NCI-H2081 (cell line): ENCODE results near the gene BFSP2.
"Not testable (repeated sequence)": the region's sequence is repeated elsewhere in the genome, so short reads cannot be mapped to it uniquely, and the experiment has no call there.

ENCODE experiments used
- DNase-seq, 2 experiments: peaks; one replicate each; lab custom pipeline; 2025; lab: John Stamatoyannopoulos, UW

The BFSP2 gene

DNA sequence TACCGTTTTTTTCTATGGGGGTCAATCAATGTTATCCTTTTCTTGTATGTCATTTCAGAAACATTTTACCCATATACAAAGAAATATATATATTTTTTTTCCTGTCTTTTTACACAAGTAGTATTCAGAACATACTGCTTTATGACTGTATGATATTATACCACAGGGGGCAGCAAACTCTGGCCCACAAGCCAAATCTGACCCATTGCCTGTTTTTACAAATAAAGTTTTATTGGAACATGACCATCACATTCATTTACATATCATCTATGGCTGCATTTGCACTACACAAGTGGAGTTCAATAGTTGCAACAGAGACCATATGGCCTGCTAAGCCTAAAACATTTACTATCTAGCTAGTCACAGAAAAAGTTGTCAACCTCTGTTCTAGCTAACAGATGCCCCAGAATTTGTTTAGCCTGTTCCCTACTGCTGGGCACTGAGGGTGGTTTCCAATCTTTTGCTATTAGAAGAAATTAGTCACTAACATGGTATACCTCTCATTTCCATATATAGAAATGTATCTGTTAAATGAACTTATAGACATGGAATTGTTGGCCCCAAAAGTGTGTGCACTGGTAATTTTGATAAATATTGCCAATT, 57.7 kb downstream of the BFSP2 start:
- DNase-seq, result no peak

GRCh38 chr3:133459400-133459799, 59.5 kb downstream of the BFSP2 start:
- no peak for DNase-seq

- no peak for DNase-seq
Measured at GRCh38 chr3:133460809-133461208, 61.0 kb downstream of the BFSP2 start.

- DNase-seq, result no peak
Measured at GRCh38 chr3:133461291-133461690, 61.4 kb downstream of the BFSP2 start.

DNA sequence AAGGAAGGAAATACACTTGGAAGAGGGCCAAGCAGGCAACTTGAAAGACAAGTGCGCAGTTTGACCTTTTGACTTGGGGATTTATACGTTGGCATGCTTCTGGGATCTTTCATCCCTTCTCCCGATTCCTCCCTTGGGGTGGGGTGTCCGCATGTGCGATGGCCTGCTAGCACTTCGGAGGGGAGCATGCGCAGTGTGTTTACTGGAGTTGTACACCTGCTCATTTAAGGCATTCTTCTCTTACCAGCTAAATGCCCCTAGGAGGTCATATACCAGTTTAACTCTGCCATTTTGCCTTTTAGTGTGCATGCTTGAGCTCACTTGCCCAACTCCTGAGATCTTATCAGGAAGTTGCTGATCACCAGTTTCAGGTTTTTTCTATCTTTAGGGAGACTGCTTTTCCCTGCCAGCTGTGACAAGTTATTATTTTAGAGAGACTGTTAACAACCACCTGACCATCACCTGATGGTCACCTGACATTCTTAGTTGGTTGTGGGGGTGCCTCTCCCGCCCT, 63.5 kb downstream of the BFSP2 start:
- peak in 1 of 2 experiments; percentile 20 for DNase-seq

- DNase-seq, result peak in 1 of 2 experiments; percentile 43
Measured at GRCh38 chr3:133464573-133464972, 64.7 kb downstream of the BFSP2 start.

DNA sequence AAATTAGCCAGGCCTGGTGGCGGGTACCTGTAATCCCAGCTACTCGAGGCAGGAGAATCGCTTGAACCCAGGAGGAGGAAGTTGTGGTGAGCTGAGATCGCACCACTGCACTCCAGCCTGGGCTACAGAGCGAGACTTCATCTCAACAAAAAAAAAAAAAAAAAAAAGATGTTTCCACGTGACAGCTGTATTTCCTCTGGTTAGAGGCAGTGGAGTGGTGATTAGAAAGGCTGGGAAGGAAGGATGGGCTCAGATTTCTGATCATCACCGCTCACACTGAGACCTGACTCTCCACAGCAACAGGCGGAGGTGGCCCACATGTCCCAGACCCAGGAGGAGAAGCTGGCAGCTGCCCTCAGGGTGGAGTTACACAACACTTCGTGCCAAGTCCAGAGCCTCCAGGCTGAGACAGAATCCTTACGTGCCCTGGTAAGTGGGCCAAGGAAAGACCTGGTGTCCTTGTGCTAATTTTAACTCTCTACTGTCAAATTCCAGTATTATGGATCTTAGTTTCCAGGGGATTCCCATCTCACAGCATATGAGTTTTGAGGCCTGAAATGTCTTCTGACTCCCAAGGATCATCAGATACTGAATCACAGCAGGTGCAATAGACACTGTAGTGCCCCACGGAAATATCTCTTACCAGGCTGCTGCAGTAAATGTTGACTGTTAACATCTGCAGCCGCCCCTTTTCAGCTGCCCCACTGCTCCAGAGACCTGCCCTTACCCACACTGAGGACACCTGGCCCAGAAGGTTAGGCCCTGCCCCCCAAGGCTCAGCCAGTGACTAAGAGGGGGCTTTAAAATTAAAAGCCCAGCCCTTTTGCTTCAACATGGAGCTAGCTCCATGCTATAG, 66.9 kb downstream of the BFSP2 start:
- no peak for DNase-seq

- no peak for DNase-seq
Measured at GRCh38 chr3:133467780-133468179, 67.9 kb downstream of the BFSP2 start.

DNA sequence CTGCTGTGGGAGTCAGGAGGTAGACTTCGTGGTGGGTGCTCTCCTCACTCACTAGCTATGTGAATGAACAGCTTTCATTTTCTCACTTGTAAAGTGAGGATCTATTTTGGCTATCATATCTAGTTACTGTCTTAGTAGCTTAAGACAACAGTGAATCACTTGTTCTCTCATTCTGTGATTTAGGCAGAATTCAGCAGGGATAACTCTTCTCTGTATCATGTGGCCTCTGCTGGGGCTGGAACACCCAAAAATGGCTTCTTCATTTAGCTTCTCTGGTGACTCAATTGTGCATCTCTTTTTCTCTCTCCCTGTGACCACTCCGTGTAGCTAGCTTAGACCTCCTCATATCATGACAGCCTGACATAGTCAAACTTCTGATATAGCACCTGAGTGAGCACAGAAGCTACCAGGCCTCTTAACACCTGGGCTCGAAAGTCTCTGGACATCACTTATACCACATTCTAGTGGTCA, 68.4 kb downstream of the BFSP2 start:
- DNase-seq, result no peak

GRCh38 chr3:133469140-133469731, 69.4 kb downstream of the BFSP2 start:
- DNase-seq, result no peak

GRCh38 chr3:133472242-133472641, 72.4 kb downstream of the BFSP2 start:
- no peak for DNase-seq

DNA sequence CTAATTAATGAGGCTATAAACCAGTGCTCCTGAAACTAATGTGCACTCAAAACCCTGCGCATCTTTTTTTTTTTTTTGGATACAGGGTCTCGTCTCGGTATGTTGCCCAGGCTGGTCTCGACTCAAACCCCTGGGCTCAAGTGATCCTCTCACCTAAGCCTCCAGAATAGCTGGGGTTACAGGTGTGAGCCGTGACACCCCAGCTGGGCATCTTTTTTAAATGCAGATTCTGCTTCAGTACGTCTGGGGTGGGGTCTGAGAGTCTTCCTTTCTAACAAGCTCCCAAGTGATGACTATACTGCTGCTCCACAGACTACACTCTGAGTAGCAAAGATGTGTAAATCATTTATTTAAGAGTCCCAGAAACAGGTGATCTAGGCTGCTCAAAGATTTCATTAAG, 73.0 kb downstream of the BFSP2 start:
- DNase-seq, result no peak

DNA sequence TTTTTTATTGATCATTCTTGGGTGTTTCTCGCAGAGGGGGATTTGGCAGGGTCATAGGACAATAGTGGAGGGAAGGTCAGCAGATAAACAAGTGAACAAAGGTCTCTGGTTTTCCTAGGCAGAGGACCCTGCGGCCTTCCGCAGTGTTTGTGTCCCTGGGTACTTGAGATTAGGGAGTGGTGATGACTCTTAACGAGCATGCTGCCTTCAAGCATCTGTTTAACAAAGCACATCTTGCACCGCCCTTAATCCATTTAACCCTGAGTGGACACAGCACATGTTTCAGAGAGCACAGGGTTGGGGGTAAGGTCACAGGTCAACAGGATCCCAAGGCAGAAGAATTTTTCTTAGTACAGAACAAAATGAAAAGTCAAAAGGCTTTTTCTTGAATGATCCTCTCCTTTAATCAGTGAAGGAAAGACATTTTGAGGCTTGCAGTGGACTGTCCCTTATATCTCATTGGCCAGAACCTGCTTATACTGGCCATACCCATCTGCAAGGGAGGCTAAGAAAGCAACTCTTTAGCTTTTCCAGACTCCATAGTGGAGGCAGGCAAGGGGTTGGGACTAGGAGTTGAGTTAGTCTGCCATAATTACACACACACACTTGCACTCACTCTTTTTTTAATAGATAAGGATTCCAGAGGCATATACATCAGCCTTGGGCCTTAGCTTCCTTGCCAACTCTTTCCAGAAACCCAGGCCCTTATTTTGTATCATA, 73.8 kb downstream of the BFSP2 start:
- not testable (repeated sequence) for DNase-seq

DNA sequence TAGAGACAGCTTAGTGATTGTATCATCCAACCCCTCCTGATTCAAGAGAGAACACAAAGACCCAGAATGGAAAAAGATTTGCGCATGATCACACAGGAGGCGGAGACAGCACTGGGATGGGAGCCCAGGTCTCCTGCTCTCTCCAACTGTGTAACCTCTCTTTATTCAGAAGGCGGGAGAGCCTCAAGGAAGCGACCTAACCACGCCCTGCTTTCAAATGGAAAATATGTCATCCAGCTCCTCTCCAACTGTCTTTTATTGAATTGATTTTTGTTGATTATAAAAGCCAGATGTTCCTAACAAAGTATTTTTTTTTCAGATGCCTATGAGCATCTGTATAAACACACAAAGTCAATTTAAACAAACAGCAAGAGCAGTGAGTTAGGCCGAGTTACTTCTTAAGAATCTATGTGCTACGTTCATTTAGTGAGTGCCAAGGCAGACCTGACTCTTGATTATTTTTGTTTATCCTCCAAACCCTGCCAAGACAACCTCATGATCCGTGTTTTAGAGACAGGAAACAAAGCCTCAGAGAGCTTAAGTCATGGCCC, 74.5 kb downstream of the BFSP2 start:
- peak; percentile 45 to 58 for DNase-seq

GRCh38 chr3:133474817-133475216, 75.0 kb downstream of the BFSP2 start:
- no peak for DNase-seq

DNA sequence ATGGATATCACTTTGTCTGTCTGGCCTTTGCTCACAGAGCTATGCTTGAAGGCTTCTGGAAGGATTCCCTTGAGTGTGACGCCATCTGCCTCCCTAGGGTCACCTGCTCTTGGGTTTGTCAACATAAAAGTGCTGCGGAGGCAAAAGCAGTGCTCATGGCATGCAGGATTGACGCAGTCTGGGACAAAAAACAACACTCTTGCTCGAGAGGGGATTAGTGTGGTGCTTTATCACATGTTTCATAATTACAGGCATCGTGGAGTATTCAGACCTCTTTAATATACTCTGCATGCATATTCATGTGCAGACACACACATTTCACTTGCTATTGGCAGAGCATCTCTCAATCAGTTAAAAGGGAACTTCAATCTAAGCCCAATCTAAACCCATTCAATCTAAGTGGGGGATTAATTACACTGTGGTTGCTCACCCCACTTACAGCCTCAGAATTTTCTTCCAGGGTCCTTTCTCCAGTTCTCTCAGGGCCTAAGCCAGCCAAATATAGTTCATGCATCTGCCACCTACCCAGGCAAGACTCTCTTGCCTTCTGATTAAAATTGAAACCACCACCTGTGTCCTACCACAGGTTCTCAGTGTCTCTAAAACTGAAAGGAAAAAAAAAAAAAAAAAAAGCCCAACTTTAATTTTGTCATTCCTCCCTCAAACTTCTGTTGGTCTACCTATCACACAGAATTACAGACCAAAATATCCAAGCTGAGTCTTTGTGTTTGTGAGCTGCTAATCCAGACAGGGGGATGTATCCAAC, 75.6 kb downstream of the BFSP2 start:
- DNase-seq, result peak in 1 of 2 experiments; percentile 24

GRCh38 chr3:133476971-133477375, 77.1 kb downstream of the BFSP2 start:
- peak; percentile 92 to 99 for DNase-seq

- DNase-seq, result no peak
Measured at GRCh38 chr3:133477487-133477886, 77.6 kb downstream of the BFSP2 start.

DNA sequence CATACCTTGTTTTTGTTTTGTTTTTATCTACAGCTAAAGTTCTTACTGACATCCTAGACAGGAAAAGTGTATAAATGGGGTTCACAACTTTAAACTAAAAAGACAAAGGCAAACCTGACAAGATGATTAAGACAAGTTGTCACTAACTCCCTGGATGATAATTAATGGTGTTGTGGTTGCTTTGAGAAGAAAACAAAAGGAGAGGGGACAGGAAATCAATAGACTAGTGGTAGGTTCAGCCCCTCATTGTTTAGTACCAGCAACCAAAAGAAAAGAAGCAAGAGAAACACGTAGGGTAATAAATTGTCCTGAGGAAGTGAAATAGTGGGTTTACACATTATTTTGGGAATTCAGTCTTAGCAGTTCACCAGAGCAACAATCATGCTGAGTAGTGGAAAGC, 78.8 kb downstream of the BFSP2 start:
- DNase-seq, result peak in 1 of 2 experiments; percentile 45

- no peak for DNase-seq
Measured at GRCh38 chr3:133479401-133479800, 79.5 kb downstream of the BFSP2 start.
